Neural progenitor cell (in vitro differentiated cells): Measurements from ENCODE around the gene ESRRG.

Source experiments
- CTCF ChIP-seq: fragments of 200-600 bp; sonication (generic); IDR thresholded peaks from 2 replicates; pipeline ENCODE4 v1.5.1; 2017; ENCODE audit warnings: antibody characterized with exemption, mild to moderate bottlenecking
- EZH2 ChIP-seq: fragments of 200-600 bp; sonication (generic); IDR thresholded peaks from 2 replicates; pipeline ENCODE4 v1.6.1; 2017; ENCODE audit warnings: antibody characterized with exemption, mild to moderate bottlenecking, moderate library complexity
- EZH2phosphoT487 ChIP-seq: fragments of 200-600 bp; sonication (generic); IDR thresholded peaks from 2 replicates; pipeline ENCODE4 v1.6.1; 2017; ENCODE audit warnings: antibody characterized with exemption

- TF ChIP-seq CTCF (no peak), EZH2 (no peak), EZH2phosphoT487 (no peak)
Measured at GRCh38 chr1:216614011-216614934, 109.0 kb downstream of the ESRRG start.
